ENCODE data around the gene MINDY3. TPM values are rescaled to one million over a fixed set of nuclear protein-coding genes. Genes with fewer than 3 reads are reported as not detected.

Gene MINDY3
- polyA plus RNA-seq, 1 donor (not counting 4 experiments of a cell fraction or from before 2014, with no cell fraction given): 22.1 TPM

- H3K4me2 ChIP-seq (ENCODE audit: control insufficient read depth, extremely low read depth, insufficient read depth, low read depth, low read length): no peak overlapping the region
- DNase-seq (ENCODE audit: low read depth, low spot score): no peak
- H4K20me1 ChIP-seq (ENCODE audit: control insufficient read depth, extremely low read depth, insufficient read depth, low read length): no peaks in the 10 kb centered on the region
- no peak overlapping the region for H3K9ac ChIP-seq (ENCODE audit: control insufficient read depth, extremely low read depth, insufficient read depth, low read length)
- no peaks in the 10 kb centered on the region for H3K79me2 ChIP-seq (ENCODE audit: control insufficient read depth, insufficient read depth, low read length)
- no peak overlapping the region for H2AFZ ChIP-seq (ENCODE audit: control insufficient read depth, low read length)
- peaks cover 0 to 1% of the 10 kb centered on the region in 2 experiments for H3K36me3 ChIP-seq (ENCODE audit: control insufficient read depth in 2 of 2, extremely low read depth in 1 of 2, insufficient read depth in 2 of 2, low read length in 2 of 2)
- H3K27me3 ChIP-seq (ENCODE audit: control insufficient read depth, extremely low read depth, insufficient read depth, low read length): no peaks in the 10 kb centered on the region
- H3K4me1 ChIP-seq (ENCODE audit: control insufficient read depth, extremely low read depth, insufficient read depth, low read length): no peaks in the 10 kb centered on the region
- H3K27ac ChIP-seq (ENCODE audit: control insufficient read depth, insufficient read depth, low read length): no peak overlapping the region
- H3K9me1 ChIP-seq (ENCODE audit: control insufficient read depth, extremely low read depth, insufficient read depth, low read length): no peaks in the 10 kb centered on the region
- TF ChIP-seq, protein P1, sequence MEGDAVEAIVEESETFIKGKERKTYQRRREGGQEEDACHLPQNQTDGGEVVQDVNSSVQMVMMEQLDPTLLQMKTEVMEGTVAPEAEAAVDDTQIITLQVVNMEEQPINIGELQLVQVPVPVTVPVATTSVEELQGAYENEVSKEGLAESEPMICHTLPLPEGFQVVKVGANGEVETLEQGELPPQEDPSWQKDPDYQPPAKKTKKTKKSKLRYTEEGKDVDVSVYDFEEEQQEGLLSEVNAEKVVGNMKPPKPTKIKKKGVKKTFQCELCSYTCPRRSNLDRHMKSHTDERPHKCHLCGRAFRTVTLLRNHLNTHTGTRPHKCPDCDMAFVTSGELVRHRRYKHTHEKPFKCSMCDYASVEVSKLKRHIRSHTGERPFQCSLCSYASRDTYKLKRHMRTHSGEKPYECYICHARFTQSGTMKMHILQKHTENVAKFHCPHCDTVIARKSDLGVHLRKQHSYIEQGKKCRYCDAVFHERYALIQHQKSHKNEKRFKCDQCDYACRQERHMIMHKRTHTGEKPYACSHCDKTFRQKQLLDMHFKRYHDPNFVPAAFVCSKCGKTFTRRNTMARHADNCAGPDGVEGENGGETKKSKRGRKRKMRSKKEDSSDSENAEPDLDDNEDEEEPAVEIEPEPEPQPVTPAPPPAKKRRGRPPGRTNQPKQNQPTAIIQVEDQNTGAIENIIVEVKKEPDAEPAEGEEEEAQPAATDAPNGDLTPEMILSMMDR (optimal IDR thresholded peaks at IDR 0.05 in 1 of 3, IDR thresholded peaks at IDR 0.05 in 1 of 3, conservative IDR thresholded peaks at IDR 0.05 in 1 of 3; ENCODE audit: extremely low read depth in 1 of 3, insufficient read depth in 2 of 3, low read length in 3 of 3): no peak
- TF ChIP-seq EZH2 (IDR thresholded peaks at IDR 0.05; ENCODE audit: low read length): no peak
- no peak for FAIRE-seq
- dilution Hi-C loops (cut with MboI; ENCODE audit: extremely low pct_ligation_motif_present, low sequenced_read_pairs): no loop called here
- H3K9me3 ChIP-seq (ENCODE audit: control insufficient read depth, low read depth, low read length): no peaks in the 10 kb centered on the region
- no peak overlapping the region for H3K4me3 ChIP-seq (ENCODE audit: control insufficient read depth in 2 of 3, extremely low read depth in 1 of 3, insufficient read depth in 2 of 3, low read depth in 1 of 3, low read length in 3 of 3)
These were observed 68.3 kb downstream of the MINDY3 start for GRCh38 chr10:15791816-15792524.

GRCh38 chr10:15789793-15790525 is 70.3 kb downstream of the MINDY3 start:
- Histone ChIP-seq H3K4me1 (ENCODE audit: control insufficient read depth, extremely low read depth, insufficient read depth, low read length) (no peaks in the 10 kb centered on the region), H3K9ac (ENCODE audit: control insufficient read depth, extremely low read depth, insufficient read depth, low read length) (no peak overlapping the region), H3K27ac (ENCODE audit: control insufficient read depth, insufficient read depth, low read length) (no peak overlapping the region), H4K20me1 (ENCODE audit: control insufficient read depth, extremely low read depth, insufficient read depth, low read length) (no peaks in the 10 kb centered on the region), H2AFZ (ENCODE audit: control insufficient read depth, low read length) (no peak overlapping the region), H3K4me3 (ENCODE audit: control insufficient read depth in 2 of 3, extremely low read depth in 1 of 3, insufficient read depth in 2 of 3, low read depth in 1 of 3, low read length in 3 of 3) (no peak overlapping the region), H3K9me3 (ENCODE audit: control insufficient read depth, low read depth, low read length) (no peaks in the 10 kb centered on the region), H3K36me3 (ENCODE audit: control insufficient read depth in 2 of 2, extremely low read depth in 1 of 2, insufficient read depth in 2 of 2, low read length in 2 of 2) (peaks cover 0 to 1% of the 10 kb centered on the region in 2 experiments), H3K27me3 (ENCODE audit: control insufficient read depth, extremely low read depth, insufficient read depth, low read length) (no peaks in the 10 kb centered on the region), H3K79me2 (ENCODE audit: control insufficient read depth, insufficient read depth, low read length) (no peaks in the 10 kb centered on the region), H3K4me2 (ENCODE audit: control insufficient read depth, extremely low read depth, insufficient read depth, low read depth, low read length) (no peak overlapping the region), H3K9me1 (ENCODE audit: control insufficient read depth, extremely low read depth, insufficient read depth, low read length) (no peaks in the 10 kb centered on the region)
- FAIRE-seq: no peak
- dilution Hi-C loops (cut with MboI; ENCODE audit: extremely low pct_ligation_motif_present, low sequenced_read_pairs): no loop called here
- TF ChIP-seq, protein P1 (optimal IDR thresholded peaks at IDR 0.05 in 1 of 3, IDR thresholded peaks at IDR 0.05 in 1 of 3, conservative IDR thresholded peaks at IDR 0.05 in 1 of 3; ENCODE audit: extremely low read depth in 1 of 3, insufficient read depth in 2 of 3, low read length in 3 of 3): no peak
- no peak for TF ChIP-seq EZH2 (IDR thresholded peaks at IDR 0.05; ENCODE audit: low read length)
- no peak for DNase-seq (ENCODE audit: low read depth, low spot score)

All from keratinocyte (primary cell).